CD1c-positive myeloid dendritic cell (primary cell): ENCODE results near the gene RAB5B.

Experiments used
- DNase-seq: peaks from one replicate; pipeline ENCODE4 v3.0.0-alpha.2; 2016; ENCODE audit errors: extremely low spot score

Gene RAB5B

GRCh38 chr12:55973599-55974307 is at the start of gene RAB5B:
RAB5B (plus strand) TSS chr12:55974078; CDS start chr12:55986961, 12,883 bp downstream.
- peak; percentile 99 for DNase-seq

- DNase-seq: no peak
Observed at GRCh38 chr12:55925371-55925770, 48.5 kb upstream of the RAB5B start.

GRCh38 chr12:55925870-55926737 is 47.8 kb upstream of the RAB5B start:
- DNase-seq: no peak

- peak; percentile 93 for DNase-seq
Observed at GRCh38 chr12:55926738-55927587, 46.9 kb upstream of the RAB5B start.

- DNase-seq: peak; percentile 89
Observed at GRCh38 chr12:55927588-55928502, 46.0 kb upstream of the RAB5B start, which contains the start of gene PYM1. PYM1 (minus strand) TSS chr12:55927894; CDS start chr12:55927761, 133 bp downstream.

- peak; percentile 71 for DNase-seq
Observed at GRCh38 chr12:55929306-55929791, 44.5 kb upstream of the RAB5B start.

GRCh38 chr12:55930771-55931316 is 43.0 kb upstream of the RAB5B start, which contains the start of gene DGKA:
DGKA (plus strand) TSS chr12:55931162; CDS start chr12:55936504, 5,342 bp downstream.
- peak; percentile 52 for DNase-seq

GRCh38 chr12:55931317-55931779 is 42.5 kb upstream of the RAB5B start:
- DNase-seq: no peak

GRCh38 chr12:55931780-55932550 is 41.9 kb upstream of the RAB5B start:
- DNase-seq: peak; percentile 42

- peak; percentile 42 for DNase-seq
Observed at GRCh38 chr12:55932551-55932910, 41.3 kb upstream of the RAB5B start.

- peak; percentile 58 for DNase-seq
Observed at GRCh38 chr12:55933169-55933798, 40.6 kb upstream of the RAB5B start.

- no peak for DNase-seq
Observed at GRCh38 chr12:55933799-55934742, 39.8 kb upstream of the RAB5B start.

GRCh38 chr12:55934773-55935172 is 39.1 kb upstream of the RAB5B start:
- no peak for DNase-seq

- no peak for DNase-seq
Observed at GRCh38 chr12:55935738-55936151, 38.1 kb upstream of the RAB5B start.

- DNase-seq: no peak
Observed at GRCh38 chr12:55937981-55938380, 35.9 kb upstream of the RAB5B start.

GRCh38 chr12:55938826-55939501 is 34.9 kb upstream of the RAB5B start:
- DNase-seq: no peak
